Nephron progenitor cell (in vitro differentiated cells): Measurements from ENCODE around the gene ITPR1.

Experiments used
- DNase-seq: peaks from one replicate; pipeline ENCODE4 v3.0.0; 2021
- H3K27ac Mint-ChIP-seq: 2 replicates; pipeline ENCODE4 v1.8.0; 2021; ENCODE audit warnings: mild to moderate bottlenecking, moderate library complexity, mixed read lengths
- H3K27me3 Mint-ChIP-seq: 2 replicates; pipeline ENCODE4 v1.8.0; 2021; ENCODE audit warnings: mild to moderate bottlenecking, low read depth, mixed read lengths; ENCODE audit not compliant: poor library complexity
- H3K36me3 Mint-ChIP-seq: 2 replicates; pipeline ENCODE4 v1.8.0; 2021; ENCODE audit warnings: low read depth, mixed read lengths
- H3K4me1 Mint-ChIP-seq: 2 replicates; pipeline ENCODE4 v1.8.0; 2021; ENCODE audit warnings: mixed read lengths
- H3K4me3 Mint-ChIP-seq: 2 replicates; pipeline ENCODE4 v1.8.0; 2021; ENCODE audit warnings: mild to moderate bottlenecking, moderate library complexity, mixed read lengths
- H3K9me3 Mint-ChIP-seq: 2 replicates; pipeline ENCODE4 v1.8.0; 2021; ENCODE audit warnings: mild to moderate bottlenecking, moderate library complexity, mixed read lengths
- CTCF ChIP-seq: fragments of 200-600 bp; sonication (generic); IDR thresholded peaks from 2 replicates; pipeline ENCODE4 v1.5.0; 2021; ENCODE audit warnings: antibody characterized with exemption

ITPR1 gene

GRCh38 chr3:4615750-4616149 lies 122.6 kb downstream of the ITPR1 start:
- no peak for TF ChIP-seq CTCF
- H3K4me1 Mint-ChIP-seq: peaks cover 34% of the 10 kb centered on the region
- H3K36me3 Mint-ChIP-seq: peaks cover 66% of the 10 kb centered on the region
- no peak for DNase-seq
- peaks cover 2% of the 10 kb centered on the region for H3K27me3 Mint-ChIP-seq
- H3K27ac Mint-ChIP-seq: peak overlapping the region; percentile 92
- peaks cover 18% of the 10 kb centered on the region for H3K9me3 Mint-ChIP-seq
- no peak overlapping the region for H3K4me3 Mint-ChIP-seq

- Mint-ChIP-seq H3K36me3 (peaks cover 57% of the 10 kb centered on the region), H3K27me3 (peaks cover 2% of the 10 kb centered on the region), H3K9me3 (peaks cover 24% of the 10 kb centered on the region), H3K4me1 (peaks cover 2% of the 10 kb centered on the region), H3K4me3 (no peak overlapping the region), H3K27ac (no peak overlapping the region)
- no peak for TF ChIP-seq CTCF
- no peak for DNase-seq
Observed at GRCh38 chr3:4623421-4623999, 130.4 kb downstream of the ITPR1 start.

GRCh38 chr3:4627651-4628375 lies 134.7 kb downstream of the ITPR1 start:
- DNase-seq: no peak
- no peak overlapping the region for H3K4me3 Mint-ChIP-seq
- peak overlapping the region; percentile 74 for H3K27ac Mint-ChIP-seq
- H3K27me3 Mint-ChIP-seq: peaks cover 3% of the 10 kb centered on the region
- peaks cover 19% of the 10 kb centered on the region for H3K4me1 Mint-ChIP-seq
- no peaks in the 10 kb centered on the region for H3K9me3 Mint-ChIP-seq
- no peak for TF ChIP-seq CTCF
- H3K36me3 Mint-ChIP-seq: peaks cover 36% of the 10 kb centered on the region

GRCh38 chr3:4629095-4630007 lies 136.2 kb downstream of the ITPR1 start:
- no peak for TF ChIP-seq CTCF
- H3K27me3 Mint-ChIP-seq: peaks cover 3% of the 10 kb centered on the region
- peaks cover 37% of the 10 kb centered on the region for H3K36me3 Mint-ChIP-seq
- H3K9me3 Mint-ChIP-seq: no peaks in the 10 kb centered on the region
- no peak for DNase-seq
- H3K4me3 Mint-ChIP-seq: no peak overlapping the region
- peaks cover 30% of the 10 kb centered on the region for H3K4me1 Mint-ChIP-seq
- peak overlapping the region; percentile 36 for H3K27ac Mint-ChIP-seq

- Mint-ChIP-seq H3K9me3 (no peaks in the 10 kb centered on the region), H3K27me3 (peaks cover 3% of the 10 kb centered on the region), H3K36me3 (peaks cover 47% of the 10 kb centered on the region), H3K4me1 (peaks cover 30% of the 10 kb centered on the region), H3K4me3 (no peak overlapping the region), H3K27ac (peak overlapping the region; percentile 49)
- TF ChIP-seq CTCF: peak; percentile 83
- peak; percentile 25 for DNase-seq
Observed at GRCh38 chr3:4633078-4634004, 140.2 kb downstream of the ITPR1 start.
